HG03575 (cell line): ENCODE measurements around the gene RBBP7.

Experiments used
- ATAC-seq: cut with Tn5 transposase; IDR thresholded peaks from one replicate; pipeline ENCODE4 v1.9.1; 2021; ENCODE audit not compliant: unreplicated experiment, insufficient number of reproducible peaks, low FRiP score; ENCODE audit errors: extremely low read depth

Gene RBBP7

DNA sequence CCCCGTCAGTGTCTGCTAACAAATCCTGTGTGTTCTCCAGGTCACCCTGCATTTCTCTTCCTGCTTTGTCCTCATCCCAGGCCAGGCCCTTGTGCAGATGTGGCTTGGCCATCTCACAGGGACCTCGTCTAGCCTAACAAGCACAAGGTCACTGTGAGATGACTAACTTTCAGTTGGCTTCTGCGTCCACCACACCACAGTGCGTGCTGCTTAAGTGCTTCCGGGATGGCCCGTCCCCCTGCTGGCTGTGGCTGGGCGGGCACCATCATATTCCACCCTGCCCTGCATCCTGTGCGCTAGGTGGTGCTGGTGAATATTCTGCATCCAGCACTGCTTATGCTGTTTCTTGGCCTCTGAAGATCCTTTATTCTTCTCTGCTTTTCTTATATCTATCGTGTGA is 33.8 kb downstream of the RBBP7 start:
- no peak for ATAC-seq

DNA sequence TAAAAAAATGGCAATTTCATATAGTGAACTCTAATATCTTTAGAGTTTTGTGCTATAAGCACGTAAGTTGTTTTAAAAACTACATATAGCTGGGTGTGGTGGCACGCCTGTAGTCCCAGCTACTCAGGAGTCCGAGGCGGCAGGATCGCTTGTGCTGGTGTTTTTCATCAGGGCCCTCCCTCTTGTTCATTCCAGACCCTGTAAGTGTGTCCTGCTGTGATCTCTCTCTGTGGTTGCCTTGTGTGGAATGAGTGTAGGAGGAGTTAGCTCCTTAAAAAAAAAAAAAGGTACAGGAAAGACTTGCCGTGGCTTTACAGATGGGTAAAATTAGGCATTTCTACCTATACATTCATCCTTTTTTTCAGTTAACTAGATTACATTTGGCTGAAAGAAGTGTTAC is 35.4 kb downstream of the RBBP7 start:
- ATAC-seq = no peak

DNA sequence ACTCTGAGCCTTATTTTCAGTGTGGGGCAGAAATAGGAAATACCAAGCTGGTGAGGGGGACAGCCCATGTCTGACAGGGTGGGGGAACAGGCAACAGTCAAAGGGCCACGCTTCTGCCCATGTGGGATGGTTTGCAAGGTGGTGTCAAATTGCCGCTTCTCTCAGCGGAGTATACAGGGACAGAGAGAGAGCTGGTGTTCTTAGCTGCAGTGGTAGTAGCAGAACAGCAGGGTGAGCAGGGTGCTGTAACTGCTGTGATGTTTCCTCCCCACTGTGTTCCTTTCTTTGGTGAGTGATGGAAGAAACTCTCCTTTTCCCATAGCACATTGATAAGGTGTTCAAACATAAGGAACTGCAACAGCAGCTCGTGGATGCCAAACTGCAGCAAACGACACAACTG is 37.9 kb downstream of the RBBP7 start:
- no peak for ATAC-seq

DNA sequence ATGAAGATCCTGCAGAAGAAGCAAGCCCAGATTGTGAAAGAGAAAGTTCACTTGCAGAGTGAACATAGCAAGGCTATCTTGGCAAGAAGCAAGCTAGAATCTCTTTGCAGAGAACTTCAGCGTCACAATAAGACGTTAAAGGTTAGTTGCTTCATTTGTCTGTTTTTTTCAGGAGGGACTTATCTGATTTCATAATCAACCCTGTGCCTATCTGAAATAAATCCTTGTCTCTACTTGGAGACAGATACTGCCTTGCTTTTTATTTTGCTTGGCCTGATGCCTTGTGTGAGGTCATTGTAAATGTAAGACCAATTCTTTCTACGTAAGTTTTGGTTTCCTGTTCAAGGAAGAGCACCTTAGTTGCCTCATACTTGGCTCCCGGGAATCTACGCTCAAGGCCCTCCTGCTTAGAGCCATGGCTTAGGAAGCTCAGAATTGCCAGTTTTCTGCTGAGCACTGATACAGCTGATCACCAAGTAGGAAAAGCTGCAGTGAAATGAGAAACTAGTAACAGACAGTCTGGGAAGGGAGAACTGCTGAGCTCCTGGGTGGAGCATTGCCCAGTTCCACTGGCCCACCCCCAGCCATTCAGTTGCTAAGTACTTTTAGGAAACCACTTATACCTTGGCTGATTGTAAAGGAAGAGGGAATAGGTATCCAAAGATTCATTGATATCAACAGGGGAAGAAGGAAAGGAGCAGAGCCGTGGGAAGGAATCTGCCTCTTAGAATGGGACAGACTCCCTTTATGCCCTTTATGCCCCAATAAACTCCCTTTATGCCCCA is 41.8 kb downstream of the RBBP7 start:
- no peak for ATAC-seq

- ATAC-seq = no peak
Observed at GRCh38 chrX:16827225-16827624, 42.9 kb downstream of the RBBP7 start.

GRCh38 chrX:16826207-16826606 is 44.0 kb downstream of the RBBP7 start:
- ATAC-seq = no peak

DNA sequence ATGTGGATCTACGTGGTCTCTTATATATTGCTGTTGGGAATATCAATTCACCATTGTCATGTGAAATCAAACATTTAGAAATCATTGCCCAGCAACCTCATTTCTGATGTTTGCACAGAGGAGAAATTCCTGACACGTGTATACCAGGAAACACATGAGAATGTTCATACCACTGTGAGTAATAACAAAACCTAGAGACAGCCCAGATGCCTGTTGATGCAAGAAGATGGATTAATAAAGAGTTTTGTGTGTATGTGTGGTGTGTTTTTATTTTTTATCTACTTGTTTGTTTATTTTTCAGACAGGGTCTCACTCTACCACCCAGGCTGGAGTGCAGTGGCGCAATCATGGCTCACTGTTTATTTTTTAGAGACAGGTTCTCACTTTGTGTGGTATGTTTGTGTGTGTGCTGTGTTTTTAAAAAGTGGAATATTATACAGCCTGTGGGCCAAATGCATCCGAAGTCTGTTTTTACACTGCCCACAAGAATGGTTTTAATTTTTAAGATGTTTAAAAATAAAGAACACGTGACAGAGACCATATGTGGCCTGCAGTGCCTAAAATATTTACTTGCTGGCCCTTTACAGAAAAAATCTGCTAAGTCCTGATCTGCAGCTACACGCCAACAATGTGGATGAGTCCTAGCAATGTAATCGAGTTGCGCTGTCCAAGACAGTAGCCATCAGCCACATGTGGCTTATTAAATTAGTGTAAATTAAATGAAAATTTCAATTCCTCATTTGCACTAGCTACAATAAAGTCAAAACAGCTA is 44.7 kb downstream of the RBBP7 start:
- ATAC-seq = no peak

DNA sequence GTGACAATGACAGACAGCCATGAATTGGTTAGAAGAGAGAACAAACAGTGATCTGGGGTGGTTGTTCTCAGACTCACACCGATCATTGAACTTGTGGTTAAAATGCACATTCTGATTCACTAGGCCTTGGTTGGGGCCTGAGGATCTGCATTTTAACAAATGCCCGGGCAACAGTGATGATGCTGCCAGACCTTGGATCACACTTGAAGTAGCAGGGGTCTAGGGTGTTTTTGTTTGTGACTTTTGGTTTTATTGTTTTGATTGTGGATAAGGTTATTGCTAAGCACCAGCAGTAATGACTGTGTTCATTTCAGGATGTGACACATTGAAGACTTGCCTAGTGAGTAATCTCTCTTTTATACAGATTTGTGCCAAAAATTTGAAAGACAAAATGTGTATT is 47.4 kb downstream of the RBBP7 start:
- ATAC-seq = no peak

DNA sequence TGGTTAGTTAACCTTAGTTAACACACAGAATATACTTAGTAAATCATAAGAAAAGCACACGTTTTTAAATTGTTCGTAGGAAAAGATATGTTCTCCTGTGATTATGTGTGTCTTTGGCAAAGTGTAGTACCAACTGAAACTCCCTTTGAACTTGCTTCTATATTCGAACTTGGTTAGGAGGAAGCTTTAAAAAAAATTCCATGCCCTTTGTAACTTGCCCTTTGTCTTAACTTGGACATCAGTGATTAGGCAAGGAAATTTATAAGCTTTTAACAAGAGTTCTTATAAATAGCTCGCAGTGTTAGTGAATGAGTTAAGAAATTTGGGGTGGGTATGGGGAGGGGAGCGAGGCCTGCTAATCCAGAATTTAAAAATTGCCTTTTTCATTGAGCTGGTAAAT is 50.5 kb downstream of the RBBP7 start:
- no peak for ATAC-seq

- no peak for ATAC-seq
Observed at GRCh38 chrX:16814597-16814996, 55.6 kb downstream of the RBBP7 start.

DNA sequence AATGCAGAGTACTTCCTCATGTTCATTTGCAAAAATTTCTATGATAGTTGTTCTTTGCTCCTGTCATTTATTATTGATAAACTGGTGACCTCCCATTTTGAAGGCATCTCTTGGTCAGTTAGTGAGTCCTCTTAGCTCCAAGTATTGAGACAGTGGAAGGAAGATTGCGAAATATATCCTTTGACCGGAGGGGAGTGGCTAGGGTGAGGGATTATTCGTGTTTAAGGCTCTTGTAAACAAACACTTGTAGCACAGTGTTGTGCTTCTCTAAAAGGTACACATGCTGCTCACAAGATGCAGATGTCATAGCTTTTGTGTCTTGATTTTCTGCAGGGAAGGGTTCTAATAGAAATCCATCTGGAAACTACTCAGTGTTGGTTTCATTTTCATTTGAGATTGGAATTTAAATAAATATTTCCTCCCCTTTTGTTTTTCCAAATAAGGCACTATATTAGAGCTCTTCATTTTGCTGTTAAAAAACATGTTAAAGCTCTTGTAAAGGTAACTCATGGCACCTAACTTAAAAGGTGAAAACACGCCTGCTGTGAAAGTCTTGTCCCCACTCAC is 62.1 kb downstream of the RBBP7 start:
- ATAC-seq = no peak

- ATAC-seq = no peak
Observed at GRCh38 chrX:16807548-16807947, 62.6 kb downstream of the RBBP7 start.

DNA sequence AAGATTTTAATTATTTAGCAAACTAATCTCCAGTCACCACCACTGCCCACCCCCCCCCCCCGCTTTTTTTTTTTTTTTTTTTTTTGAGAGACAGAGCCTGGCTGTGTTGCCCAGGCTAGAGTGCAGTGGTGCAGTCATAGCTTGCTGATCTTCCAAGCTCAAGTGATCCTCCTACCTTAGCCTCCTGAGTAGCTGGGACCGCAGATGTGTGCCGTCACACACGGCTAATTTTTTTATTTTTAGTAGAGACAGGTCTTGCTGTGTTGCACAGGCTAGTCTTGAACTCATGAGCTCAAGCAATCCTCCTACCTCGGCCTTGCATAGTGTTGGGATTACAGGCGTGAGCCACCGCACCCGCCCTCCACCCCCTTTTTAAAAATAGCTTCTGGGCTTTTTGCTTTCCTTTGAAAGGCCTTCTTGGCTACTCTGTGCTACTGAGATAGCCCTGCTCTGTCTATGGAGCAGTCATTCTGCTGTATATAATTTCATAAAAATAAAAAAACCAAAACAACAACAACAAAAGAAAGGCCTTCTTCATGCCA is 65.2 kb downstream of the RBBP7 start:
- ATAC-seq = peak; percentile 70

GRCh38 chrX:16797841-16798240 is 72.3 kb downstream of the RBBP7 start:
- ATAC-seq = no peak

DNA sequence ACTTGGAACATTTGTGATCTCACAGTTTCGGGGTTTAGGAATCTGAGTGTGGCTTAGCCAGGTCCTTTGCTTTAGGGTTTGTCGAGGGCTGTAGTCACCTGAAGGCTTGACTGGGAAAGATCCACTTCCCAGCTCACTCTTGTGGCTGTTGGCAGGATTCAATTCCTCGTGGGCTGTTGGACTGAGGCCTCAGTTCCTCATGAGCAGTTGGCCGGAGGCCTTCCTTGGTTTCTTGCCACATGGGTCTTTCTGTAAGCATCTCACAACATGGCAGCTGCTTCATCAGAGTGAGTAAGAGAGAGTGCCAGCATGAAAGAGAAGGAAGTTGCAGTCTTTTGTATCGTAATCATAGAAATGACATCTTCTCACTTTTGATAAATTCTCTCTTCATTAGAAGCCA is 72.8 kb downstream of the RBBP7 start:
- no peak for ATAC-seq

DNA sequence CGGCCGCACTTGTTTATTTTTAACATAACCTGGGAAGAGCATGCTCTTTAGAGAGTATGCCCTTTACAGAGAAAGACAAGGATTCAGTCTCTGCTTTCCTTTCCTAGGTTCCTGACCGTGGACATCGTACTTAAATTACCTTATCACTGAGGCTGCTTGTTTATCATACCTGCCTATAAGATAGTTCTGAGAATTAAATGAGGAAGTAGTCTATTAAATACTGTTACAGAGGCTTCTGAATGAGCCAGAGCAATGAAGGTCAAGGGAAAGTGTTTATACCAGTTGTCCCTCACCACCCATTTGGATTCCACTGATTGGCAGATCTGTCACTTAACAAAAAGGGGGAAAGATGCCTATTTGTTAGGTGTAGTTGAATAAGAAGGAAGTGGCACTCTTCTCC is 73.9 kb downstream of the RBBP7 start:
- no peak for ATAC-seq
